ENCODE results near the gene TANGO6.

Gene TANGO6

GRCh38 chr16:69094501-69094900 lies 251.2 kb downstream of the TANGO6 start:
- in situ Hi-C loops (cut with HindIII; ENCODE audit: low pct_unique_long_range_greater_than_20kb, low sequenced_read_pairs), result no loop called here
- TF ChIP-seq JUND (IDR thresholded peaks at IDR 0.05; ENCODE audit: low read depth), result no peak
- DNase-seq (ENCODE audit: low read depth in 1 of 2, low spot score in 1 of 2), result no peak

- no peak for TF ChIP-seq JUND (IDR thresholded peaks at IDR 0.05; ENCODE audit: low read depth)
- in situ Hi-C loops (cut with HindIII; ENCODE audit: low pct_unique_long_range_greater_than_20kb, low sequenced_read_pairs), result no loop called here
- DNase-seq (ENCODE audit: low read depth in 1 of 2, low spot score in 1 of 2), result no peak
These were observed 251.9 kb downstream of the TANGO6 start for GRCh38 chr16:69095193-69095592.

GRCh38 chr16:69100071-69100691 lies 256.9 kb downstream of the TANGO6 start:
- no peak for TF ChIP-seq JUND (IDR thresholded peaks at IDR 0.05; ENCODE audit: low read depth)
- in situ Hi-C loops (cut with HindIII; ENCODE audit: low pct_unique_long_range_greater_than_20kb, low sequenced_read_pairs), result no loop called here
- DNase-seq (ENCODE audit: low read depth in 1 of 2, low spot score in 1 of 2), result no peak

GRCh38 chr16:69105501-69106361 lies 262.4 kb downstream of the TANGO6 start, which contains the start of gene HAS3:
Gene HAS3, plus strand, starts transcription at chr16:69105653. Its CDS starts 3,743 bp downstream, at chr16:69109396.
- in situ Hi-C loops (cut with HindIII; ENCODE audit: low pct_unique_long_range_greater_than_20kb, low sequenced_read_pairs), result no loop called here
- TF ChIP-seq JUND (IDR thresholded peaks at IDR 0.05; ENCODE audit: low read depth), result no peak
- peak; percentile 83 to 86 for DNase-seq (ENCODE audit: low read depth in 1 of 2, low spot score in 1 of 2)

- no peak for TF ChIP-seq JUND (IDR thresholded peaks at IDR 0.05; ENCODE audit: low read depth)
- in situ Hi-C loops (cut with HindIII; ENCODE audit: low pct_unique_long_range_greater_than_20kb, low sequenced_read_pairs), result no loop called here
- DNase-seq (ENCODE audit: low read depth in 1 of 2, low spot score in 1 of 2), result peak in 1 of 2 experiments; percentile 28
These were observed 263.4 kb downstream of the TANGO6 start for GRCh38 chr16:69106491-69107315.

- no peak for DNase-seq (ENCODE audit: low read depth in 1 of 2, low spot score in 1 of 2)
- in situ Hi-C loops (cut with HindIII; ENCODE audit: low pct_unique_long_range_greater_than_20kb, low sequenced_read_pairs), result no loop called here
These were observed 264.1 kb downstream of the TANGO6 start for GRCh38 chr16:69107316-69107962.

GRCh38 chr16:69108064-69108904 lies 265.0 kb downstream of the TANGO6 start:
- DNase-seq (ENCODE audit: low read depth in 1 of 2, low spot score in 1 of 2), result no peak

More at GRCh38 chr16:69107316-69107962, 264.1 kb downstream of the TANGO6 start:
- no peak for TF ChIP-seq JUND (IDR thresholded peaks at IDR 0.05; ENCODE audit: low read depth)

GRCh38 chr16:69108905-69109252 lies 265.5 kb downstream of the TANGO6 start:
- TF ChIP-seq JUND (IDR thresholded peaks at IDR 0.05; ENCODE audit: low read depth), result no peak
- in situ Hi-C loops (cut with HindIII; ENCODE audit: low pct_unique_long_range_greater_than_20kb, low sequenced_read_pairs), result no loop called here
- DNase-seq (ENCODE audit: low read depth in 1 of 2, low spot score in 1 of 2), result no peak

More at GRCh38 chr16:69108064-69108904, 265.0 kb downstream of the TANGO6 start:
- in situ Hi-C loops (cut with HindIII; ENCODE audit: low pct_unique_long_range_greater_than_20kb, low sequenced_read_pairs), result no loop called here
- no peak for TF ChIP-seq JUND (IDR thresholded peaks at IDR 0.05; ENCODE audit: low read depth)

GRCh38 chr16:69109486-69110270 lies 266.3 kb downstream of the TANGO6 start:
- TF ChIP-seq JUND (IDR thresholded peaks at IDR 0.05; ENCODE audit: low read depth), result no peak
- in situ Hi-C loops (cut with HindIII; ENCODE audit: low pct_unique_long_range_greater_than_20kb, low sequenced_read_pairs), result no loop called here
- DNase-seq (ENCODE audit: low read depth in 1 of 2, low spot score in 1 of 2), result no peak

- DNase-seq (ENCODE audit: low read depth in 1 of 2, low spot score in 1 of 2), result no peak
- no peak for TF ChIP-seq JUND (IDR thresholded peaks at IDR 0.05; ENCODE audit: low read depth)
- in situ Hi-C loops (cut with HindIII; ENCODE audit: low pct_unique_long_range_greater_than_20kb, low sequenced_read_pairs), result no loop called here
These were observed 267.1 kb downstream of the TANGO6 start for GRCh38 chr16:69110406-69110805.

All from T47D (cell line).